Stimulated activated CD8-positive, alpha-beta memory T cell treated with anti-CD3 and anti-CD28 coated beads, Interleukin-12 subunit alpha, Interleukin-12 subunit beta, amount 100 ng/mL, for 24 hours (primary cell): ENCODE measurements around the gene PHLPP2.

ENCODE experiments used
- DNase-seq: peaks from one replicate; pipeline ENCODE4 v3.0.0-alpha.2; 2020; ENCODE audit errors: extremely low read depth

Gene PHLPP2

DNA sequence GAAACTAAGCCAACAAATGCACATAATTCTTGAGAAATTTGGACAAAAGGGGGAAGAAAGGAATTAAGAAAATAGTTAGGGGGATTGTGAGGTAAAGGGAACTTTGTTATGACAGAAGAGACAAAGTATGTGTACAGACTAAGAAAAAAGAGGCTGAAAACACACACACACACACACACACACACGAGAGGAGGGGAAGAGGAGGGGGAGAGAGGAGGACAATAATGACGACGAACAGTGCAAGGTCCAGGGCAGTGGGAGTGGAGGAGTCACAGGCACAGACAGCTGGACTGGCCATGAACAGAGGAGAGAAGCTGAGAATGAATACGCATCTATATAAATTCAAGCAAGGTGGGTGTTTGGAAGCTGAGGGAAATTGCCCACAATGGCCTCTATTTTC, 54.0 kb downstream of the PHLPP2 start:
- DNase-seq, result no peak

DNA sequence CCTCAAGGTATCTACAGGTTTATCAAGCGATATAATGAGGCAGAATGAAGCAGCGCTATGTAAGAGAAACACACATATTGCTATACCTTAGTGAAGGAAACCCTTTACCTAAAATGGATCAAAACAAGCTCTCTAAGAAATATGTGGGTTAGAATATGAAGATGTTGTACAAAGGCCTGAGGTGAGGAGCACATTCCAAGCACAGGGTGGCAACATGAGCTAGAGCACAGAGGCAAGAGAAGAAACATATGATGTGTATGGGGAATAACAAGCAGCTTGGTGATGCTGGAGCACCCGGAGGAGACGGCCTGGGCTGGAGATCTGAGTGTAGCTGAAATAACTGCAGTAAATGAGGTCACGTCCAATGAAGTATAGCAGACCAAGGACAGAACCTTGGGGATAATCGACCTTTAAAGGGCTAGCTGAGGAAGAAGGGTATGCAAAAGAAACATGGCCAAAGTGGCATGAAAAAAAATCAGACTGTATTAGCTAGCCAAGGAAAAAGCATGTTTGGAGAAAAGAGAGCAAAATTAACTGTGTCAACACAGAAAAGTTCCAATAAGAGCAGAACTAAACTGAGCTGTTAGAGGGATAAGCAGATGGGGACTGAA, 54.5 kb downstream of the PHLPP2 start:
- DNase-seq, result no peak

DNA sequence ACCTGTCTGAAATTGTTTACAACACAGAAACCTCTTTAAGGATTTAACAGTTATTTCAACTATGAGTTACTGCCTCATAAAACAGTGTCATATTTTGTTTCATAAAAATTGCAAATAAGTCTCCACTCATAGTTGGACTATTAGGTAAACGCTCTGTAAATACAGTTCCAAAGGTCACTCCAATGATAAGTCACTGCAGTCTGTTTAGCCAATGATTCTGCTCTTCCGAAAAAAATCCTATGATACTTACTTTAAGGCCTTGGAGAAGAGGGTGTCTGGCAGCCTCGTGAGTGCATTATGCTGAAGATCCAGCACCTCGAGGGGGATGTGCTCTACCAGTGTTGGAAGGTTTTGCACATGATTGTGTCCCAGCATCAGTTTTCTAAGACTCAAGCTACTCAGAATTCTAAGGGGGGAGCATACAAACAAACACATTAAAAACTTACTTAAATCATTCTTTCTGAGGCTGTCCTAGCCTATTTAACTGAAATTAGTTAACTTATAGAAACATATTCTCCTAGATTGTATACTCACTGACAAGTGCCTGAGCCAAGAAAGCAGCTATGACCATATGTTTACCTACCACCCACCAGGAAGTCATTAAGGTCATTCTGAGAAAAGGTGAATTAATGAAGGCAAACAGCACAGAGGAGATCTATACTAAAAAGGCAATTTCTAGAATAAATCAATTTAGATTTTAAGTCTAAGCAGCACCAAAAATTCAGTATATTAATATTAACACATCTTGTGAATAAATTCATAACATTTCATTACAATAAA, 57.4 kb downstream of the PHLPP2 start:
- no peak for DNase-seq

DNA sequence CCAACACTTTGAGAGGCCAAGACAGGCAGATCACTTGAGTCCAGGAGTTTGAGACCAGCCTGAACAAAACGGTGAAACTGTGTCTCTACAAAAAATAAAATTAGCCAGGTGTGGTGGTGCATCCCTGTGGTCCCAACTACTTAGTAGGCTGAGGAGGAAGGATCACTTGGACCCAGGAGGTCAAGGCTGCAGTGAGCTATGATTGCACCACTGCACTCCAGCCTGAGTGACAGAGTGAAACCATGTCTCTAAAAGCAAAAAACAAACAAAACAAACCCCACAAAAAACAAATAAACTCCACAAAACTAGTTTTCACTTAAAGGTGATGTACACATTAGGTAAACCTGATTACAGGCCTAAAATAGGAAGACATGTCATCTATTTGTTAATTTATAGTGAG, 58.2 kb downstream of the PHLPP2 start:
- no peak for DNase-seq

DNA sequence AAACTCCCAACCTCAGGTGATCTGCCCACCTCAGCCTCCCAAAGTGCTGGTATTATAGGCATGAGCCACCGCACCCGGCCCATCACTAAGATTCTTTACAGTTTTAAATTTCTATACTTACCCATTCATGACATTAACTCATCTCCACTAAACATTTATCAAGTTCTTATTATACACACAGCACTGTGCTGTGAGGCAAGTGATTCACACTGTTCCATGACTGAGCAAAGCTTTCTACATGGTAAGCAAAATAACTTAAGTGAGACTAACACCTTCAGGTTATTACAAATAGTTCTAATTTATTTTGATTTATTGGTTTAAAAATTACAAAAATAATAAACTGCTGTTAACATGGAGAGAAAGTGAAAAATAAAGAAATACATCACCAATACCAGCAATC, 65.0 kb downstream of the PHLPP2 start:
- DNase-seq, result no peak

DNA sequence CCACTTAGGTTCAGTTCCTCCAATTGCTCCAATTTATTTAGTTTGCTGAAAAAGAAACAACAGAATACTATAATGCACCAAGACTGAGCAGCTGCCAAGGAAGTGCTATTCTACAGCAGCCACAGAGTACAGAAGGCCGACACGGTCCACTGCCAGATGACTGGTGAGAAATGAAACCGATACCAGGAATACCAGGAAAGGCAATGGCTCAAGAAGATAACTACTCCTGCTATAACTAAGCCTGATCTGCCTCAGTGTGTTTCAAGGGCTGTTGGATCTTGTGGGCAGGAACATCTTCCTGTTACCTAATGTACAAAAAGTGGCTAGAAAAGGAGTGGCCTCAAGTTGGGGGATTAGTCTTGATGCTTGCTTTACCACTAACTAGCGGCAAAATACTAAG, 65.7 kb downstream of the PHLPP2 start:
- DNase-seq, result no peak

DNA sequence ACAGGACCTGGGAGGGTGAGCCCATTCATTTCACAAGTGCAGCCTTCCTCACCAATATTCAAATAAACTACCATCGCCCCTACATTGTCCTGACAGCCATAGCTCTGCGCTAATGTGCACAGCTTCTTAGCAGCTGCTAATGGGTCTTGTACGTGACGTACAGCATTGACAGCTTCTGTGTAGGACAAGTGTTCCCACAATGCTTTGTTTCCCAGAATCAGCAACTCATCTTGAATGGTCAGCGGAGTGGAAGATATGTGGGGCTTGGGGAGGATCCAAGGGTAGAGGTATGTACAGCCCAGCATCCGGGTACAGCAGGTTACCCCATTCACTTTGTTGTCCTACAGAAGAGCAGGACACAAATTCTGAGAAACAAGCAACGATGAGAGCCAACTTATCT, 74.8 kb downstream of the PHLPP2 start:
- DNase-seq, result no peak

DNA sequence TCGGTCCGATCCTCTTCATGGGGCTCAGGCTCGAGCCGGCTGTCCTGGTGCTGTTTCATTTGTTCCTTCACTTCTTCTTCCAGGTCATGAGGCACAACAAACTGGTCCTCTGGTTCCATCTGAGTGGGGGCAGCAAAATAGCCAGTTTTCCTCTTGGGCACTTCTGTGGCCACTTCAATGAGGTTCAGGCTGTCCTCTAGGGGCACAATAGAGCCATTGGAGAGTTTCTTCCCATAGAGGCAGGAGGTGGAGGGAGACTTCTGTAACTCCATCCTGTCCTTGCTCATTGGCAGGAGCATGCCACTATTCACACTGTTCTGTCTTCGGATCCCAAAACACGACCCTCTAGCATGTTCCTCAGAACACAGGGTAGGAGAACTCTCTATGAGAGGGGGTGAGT, 75.6 kb downstream of the PHLPP2 start:
- DNase-seq, result no peak

DNA sequence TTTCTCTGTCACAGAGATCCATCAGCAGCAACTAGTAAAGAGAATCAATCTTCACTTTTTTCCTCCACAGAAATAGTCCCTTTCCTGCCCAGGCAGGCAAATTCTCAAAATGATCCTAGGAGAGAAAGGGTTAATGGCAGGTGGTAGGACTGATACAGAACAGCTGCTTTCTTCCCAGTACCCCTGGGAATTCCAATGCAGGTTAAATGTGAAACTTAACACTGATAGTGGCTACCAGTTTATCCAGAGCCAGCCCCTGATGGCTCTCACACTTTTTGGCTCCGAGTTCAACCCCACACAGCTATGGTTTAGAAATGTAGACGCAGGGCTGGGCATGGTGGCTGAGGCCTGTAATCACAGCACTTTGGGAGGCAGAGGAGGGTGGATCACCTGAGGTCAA, 76.3 kb downstream of the PHLPP2 start:
- no peak for DNase-seq

DNA sequence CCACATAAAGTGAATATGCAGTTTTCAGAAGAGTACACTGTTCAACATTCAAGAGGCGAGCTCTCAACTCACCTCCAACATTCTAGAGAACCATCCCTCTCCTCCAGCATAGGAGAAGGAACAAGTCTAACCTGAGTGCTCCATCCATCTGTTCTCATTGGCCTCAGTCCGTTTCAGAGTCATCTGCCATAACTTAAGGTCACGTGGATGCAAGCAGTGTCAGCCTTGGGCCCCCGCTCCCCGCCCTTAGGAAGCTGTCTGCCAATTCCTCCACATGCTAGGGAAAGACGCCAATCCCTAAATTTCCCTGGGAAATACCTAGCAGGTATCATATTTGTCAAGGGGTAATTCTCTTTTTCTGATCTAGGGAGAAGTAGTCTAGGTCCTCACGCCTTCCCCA, 77.1 kb downstream of the PHLPP2 start:
- no peak for DNase-seq

DNA sequence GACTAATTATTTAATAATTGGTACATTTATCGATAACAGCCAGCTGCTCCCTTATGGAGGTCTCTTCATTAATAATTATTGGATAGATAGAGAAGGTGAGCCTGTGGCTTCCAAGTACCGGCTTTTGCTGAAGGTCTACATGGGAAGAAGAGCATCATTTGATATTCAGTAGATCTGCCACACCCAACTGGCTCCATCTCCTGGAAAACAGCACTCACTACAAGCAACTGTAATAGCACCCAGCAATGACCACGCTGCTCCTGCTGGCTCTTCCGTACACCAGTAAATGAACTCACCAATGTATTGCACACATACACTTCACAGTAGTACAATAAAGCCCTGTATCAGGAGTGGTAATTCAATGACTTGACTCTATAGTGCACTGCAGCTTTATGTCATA, 79.1 kb downstream of the PHLPP2 start:
- DNase-seq, result no peak

DNA sequence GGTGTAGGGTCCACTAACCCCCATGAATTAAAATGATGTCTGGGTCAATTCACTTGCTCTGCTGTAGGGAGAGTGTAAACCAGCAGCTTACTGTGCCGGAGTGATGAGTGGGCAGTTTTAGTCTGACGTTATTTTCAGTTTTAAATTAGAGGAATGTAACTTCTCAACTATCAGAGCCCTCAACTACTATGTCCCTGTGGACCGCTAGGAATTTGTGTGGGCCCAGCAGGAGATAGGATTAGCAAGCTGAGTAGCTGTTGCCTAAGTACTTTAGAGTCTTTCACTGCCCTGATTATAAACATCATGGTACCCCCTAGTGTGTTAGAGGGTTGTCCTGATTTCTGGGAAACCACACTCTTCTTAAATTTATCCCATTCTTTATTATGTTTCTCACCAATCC, 87.1 kb downstream of the PHLPP2 start:
- DNase-seq, result no peak

DNA sequence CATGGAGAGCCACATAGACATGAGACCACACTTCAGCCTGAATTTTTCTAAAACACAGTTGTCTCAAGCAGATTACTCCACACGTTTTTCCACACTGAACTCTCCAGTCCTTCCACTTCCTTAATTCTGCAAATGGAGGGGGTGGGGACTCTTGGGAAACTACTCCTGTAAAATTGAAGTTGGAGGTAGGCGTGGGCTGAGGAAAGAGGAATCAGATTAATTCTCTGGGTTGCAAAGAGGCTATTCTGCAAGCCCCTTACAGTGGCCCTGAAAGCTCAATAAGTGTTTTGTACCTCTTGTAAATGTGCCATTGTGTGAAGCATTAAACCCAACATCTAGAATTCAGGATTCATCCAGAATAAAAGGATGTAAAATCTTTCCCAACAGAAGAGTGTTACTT, 88.9 kb downstream of the PHLPP2 start:
- DNase-seq, result no peak

DNA sequence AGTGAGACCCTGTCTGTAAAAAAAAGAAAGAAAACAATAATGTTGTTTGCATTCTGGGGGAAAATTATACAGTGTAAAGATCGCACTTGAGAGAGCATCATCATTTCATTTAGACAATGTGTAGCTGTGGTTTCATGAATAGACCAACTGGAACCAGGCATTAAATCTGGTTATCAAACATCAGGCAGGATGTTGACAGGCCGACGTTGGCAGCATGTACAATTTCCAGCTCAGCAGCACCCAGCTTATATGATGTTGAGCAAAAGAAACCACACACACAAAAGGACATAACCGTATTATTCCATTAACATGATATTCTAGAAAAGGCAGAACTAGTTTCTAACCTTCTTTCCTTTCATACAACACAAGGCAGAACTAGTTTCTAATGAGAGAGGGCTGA, 92.7 kb downstream of the PHLPP2 start:
- no peak for DNase-seq

DNA sequence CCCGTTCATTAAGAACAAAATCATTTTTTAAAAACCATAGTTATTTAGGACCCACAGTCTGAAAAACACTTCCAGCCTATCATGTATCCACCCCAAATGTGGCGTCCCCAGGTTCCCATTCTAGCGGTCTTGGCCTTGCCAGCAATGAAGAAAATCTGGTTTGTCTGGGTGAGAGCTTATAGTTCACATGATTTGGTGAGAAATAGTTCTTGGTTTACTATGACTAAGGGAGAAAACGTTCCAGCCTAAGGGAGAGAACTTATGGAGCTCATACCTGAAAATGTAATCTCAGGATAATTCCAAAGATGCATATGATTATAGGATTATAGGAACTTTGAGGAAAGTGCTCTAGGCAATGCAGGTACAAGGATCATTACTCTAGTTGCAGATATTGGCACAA, 93.7 kb downstream of the PHLPP2 start:
- DNase-seq, result no peak

DNA sequence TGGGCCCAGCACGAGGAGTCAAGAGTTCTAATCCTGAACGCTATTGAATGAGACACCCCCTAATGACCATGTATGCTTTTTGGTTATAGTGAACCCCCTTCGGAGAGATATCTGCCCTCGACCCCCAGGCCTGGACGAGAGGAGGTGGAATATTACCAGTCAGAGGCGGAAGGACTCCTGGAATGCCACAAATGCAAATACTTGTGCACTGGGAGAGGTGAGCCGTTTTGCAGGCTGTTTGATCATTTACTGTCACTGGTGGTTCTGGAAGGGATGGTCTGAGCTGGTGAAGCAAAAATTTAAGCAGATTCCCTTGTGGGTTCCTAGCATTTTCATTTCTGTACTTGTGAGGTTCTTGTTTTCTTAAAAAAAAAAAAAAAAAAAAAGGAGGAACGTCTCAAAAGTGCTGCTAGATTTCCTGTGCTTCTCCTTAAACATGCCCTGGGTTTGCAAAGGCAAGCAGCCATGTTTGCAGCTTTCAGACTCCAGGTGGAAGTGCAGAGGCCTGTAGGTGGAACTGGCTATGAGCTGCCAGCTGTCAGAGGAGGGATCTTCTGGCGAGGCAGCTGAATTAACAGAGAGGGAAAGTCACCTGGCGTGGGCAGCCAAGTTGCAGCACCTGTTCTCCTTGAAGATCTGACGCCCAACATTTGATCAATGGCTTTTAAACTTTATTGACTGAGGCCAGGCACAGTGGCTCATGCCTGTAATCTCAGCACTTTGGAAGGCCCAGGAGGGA, 95.1 kb downstream of the PHLPP2 start:
- no peak for DNase-seq

DNA sequence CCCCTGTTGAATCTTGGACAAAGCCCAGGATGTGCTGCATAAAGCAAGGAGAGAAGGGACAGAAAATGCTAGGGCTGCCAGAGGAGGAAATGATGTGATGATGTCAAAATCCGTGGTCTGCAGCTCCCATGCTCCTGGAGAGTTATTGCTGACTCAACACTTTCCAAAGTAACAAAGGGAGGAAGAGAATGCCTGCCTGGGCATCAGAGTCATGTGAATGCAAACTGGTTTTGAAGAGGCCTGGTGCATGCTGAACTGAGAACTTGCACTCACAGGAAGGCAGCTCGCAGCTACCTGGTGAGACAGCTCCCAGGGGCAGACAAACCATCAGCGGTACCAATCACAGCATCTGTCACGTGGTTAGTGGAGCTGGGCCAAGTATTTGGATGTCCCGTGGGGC, 95.7 kb downstream of the PHLPP2 start:
- no peak for DNase-seq

DNA sequence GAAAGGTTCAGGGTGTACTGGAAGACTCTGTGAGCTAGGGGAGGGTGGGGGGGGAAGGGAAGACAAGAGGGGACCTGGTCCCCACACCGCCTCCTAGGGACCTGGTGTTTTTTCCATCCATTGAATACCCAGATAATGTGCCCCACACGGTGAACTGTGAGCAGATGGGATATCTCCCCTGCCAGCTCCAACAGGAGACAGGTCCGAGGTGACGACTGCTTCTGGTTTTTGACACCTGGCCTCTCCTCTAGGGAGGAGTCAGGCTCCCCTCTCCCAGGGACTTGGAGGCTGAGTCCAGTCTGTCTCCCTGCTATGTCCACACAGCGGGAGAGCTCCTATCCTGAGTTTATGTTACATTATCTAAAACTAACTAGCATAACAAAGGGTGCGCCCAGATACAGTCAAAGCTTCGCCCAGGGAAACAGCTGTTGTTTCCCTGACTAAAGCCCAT, 96.7 kb downstream of the PHLPP2 start:
- DNase-seq, result no peak

DNA sequence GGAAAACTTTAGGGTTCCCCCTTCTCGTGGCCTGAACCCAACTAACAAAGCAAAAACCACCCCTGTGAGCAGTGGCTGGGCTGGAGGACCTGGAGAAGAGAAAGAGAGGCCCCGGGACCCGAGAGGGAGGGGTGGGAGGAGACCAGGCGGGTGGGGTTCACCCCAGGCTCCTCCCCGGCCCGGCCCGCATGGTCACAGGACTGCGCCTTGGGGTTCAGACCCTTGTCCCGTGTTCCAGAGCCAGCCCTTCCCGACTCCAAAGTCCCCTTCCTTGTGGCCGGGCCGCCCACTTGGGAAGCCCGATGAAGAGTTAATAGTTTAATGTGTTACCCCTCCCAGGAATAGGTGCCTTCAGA, 97.7 kb downstream of the PHLPP2 start:
- DNase-seq, result no peak

DNA sequence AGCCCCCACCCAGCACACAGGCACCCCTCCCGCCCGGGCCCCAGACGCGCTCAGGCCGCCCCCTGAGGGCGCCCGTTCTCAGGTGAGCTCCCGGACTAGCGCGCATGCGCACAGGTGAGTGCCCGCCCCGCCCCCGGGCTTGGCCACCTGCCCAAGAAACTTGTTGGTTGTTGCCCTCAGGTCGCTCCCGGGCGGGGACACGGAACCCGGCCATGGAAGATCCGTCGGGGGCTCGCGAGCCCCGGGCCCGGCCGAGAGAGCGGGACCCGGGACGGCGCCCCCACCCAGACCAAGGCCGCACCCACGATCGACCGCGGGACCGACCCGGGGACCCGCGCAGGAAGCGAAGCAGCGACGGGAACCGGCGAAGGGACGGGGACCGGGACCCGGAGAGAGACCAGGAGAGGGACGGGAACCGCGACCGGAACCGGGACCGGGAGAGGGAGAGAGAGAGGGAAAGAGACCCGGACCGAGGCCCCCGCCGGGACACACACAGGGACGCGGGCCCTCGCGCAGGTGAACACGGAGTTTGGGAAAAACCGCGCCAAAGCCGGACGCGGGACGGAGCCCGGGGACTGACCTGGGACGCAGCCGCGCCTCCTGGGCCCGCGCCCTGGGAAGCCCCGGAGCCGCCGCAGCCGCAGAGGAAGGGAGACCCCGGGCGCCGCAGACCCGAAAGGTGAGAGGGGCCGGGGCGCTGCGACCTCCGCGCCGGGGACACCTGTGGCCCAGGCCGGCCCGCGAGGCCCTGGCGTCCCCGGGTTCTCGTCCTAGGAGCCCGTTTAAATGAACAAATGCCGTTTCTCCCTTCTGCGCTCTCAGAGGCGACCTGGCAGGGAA, 98.3 kb downstream of the PHLPP2 start, which contains the start of gene MARVELD3:
MARVELD3 (plus strand) TSS at position 167 of the 840 bp plus-strand sequence; CDS start at position 213, 46 bp downstream.
- no peak for DNase-seq

DNA sequence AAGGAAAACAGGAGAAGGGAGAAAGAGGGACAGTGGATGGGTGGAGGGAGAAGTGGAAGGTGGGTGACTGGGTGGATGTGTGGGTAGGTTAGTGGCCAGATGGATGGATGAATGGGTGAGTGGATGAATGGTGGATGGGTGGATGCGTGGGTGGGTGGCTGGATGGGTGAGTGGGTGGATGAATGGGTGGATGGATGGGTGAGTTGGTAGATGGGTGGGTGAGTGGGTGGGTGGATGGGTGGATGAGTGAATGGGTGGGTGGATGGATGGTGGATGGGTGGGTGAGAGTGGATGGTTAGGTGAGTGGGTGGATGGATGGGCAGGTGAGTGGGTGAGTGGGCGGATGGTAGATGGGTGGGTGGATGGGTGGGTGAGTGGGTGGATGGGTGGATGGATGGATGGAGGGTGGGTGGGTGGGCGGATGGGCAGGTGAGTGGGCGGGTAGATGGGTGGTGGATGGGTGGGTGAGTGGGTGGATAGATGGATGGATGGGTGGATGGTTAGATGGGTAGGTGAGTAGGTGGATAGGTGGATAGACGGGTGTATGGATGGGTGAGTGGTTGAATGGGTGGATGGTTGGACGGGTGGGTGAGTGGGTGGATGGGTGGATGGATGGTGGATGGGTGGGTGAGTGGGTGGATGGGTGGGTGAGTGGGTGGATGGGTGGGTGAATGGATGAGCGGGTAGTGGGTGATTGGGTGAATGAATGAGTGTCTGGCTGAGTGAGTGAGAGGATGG, 99.2 kb downstream of the PHLPP2 start:
- no peak for DNase-seq
